ENCODE data around the gene EIF4E2. TPM values are rescaled to one million over a fixed set of nuclear protein-coding genes. Genes with fewer than 3 reads are reported as not detected.

Gene EIF4E2
- total and polyA plus RNA-seq, 2 of the 13 experiments (the other 11 are each of a cell fraction or from before 2014, with no cell fraction given), result 25.0 to 101 TPM

GRCh38 chr2:232534940-232535651 lies 15.4 kb upstream of the EIF4E2 start:
- whole genome bisulfite sequencing (ENCODE audit: low lambda C conversion rate), result 13% methylated on average over 10 of the region's 14 CpGs
- Histone ChIP-seq H3K27me3 (ENCODE audit: control insufficient read depth in 1 of 2, insufficient read depth in 2 of 2, low read length in 2 of 2) (peaks cover 7 to 34% of the 10 kb centered on the region in 2 experiments; a peak in 4 of 5 replicates), H3K9ac (ENCODE audit: insufficient read depth, low read depth, low read length) (no peak overlapping the region), H3K4me2 (ENCODE audit: low read depth, low read length) (peak overlapping the region; percentile 6; the same call in 1 of the 2 replicates), H3K4me1 (ENCODE audit: insufficient read depth, low read length) (0 out of 2 replicates have a peak, but pooled peaks cover 6% of the 10 kb centered on the region), H3K36me3 (replicated peaks in 1 of 2; ENCODE audit: control insufficient read depth in 1 of 2, insufficient read depth in 2 of 2, low read length in 2 of 2) (no peaks in the 10 kb centered on the region), H3K79me2 (ENCODE audit: insufficient read depth, low read length) (no peaks in the 10 kb centered on the region), H3K4me3 (replicated peaks in 1 of 3; ENCODE audit: insufficient read depth in 1 of 3, low read depth in 2 of 3, low read length in 3 of 3) (no peak overlapping the region; a peak in 1 of 6 replicates), H3K9me3 (ENCODE audit: low read length) (peaks cover 7% of the 10 kb centered on the region), H2AFZ (ENCODE audit: low read length) (no peak overlapping the region), H3K27ac (ENCODE audit: extremely low read length, insufficient read depth, low read length) (no peak overlapping the region), H4K20me1 (ENCODE audit: insufficient read depth, low read length) (no peaks in the 10 kb centered on the region)
- ATAC-seq (peak; percentile 17), FAIRE-seq (no peak), DNase-seq (ENCODE audit: low spot score) (no peak)
- CTCF ChIA-PET (ENCODE audit: low intra/inter-chr PET ratio, low total read pairs), result no interaction called here
- TF ChIP-seq ZNF563 (CRISPR knock-in tag; IDR thresholded peaks at IDR 0.05), result 0 out of 2 replicates have a peak, but pooled peaks have one; percentile 37
- TF ChIP-seq ZSCAN20 (CRISPR knock-in tag; IDR thresholded peaks at IDR 0.05; ENCODE audit: borderline replicate concordance), result no peak
- no TSS peak for BruUV-seq (replicated peaks)
- POLR2A ChIA-PET, result no interaction called here
- in situ Hi-C loops (cut with HindIII; ENCODE audit: extremely low pct_ligation_motif_present, low pct_unique_long_range_greater_than_20kb) (no loop called here), intact Hi-C loops (cut with micrococcal nuclease; ENCODE audit: unreplicated experiment) (no loop called here)

DNA sequence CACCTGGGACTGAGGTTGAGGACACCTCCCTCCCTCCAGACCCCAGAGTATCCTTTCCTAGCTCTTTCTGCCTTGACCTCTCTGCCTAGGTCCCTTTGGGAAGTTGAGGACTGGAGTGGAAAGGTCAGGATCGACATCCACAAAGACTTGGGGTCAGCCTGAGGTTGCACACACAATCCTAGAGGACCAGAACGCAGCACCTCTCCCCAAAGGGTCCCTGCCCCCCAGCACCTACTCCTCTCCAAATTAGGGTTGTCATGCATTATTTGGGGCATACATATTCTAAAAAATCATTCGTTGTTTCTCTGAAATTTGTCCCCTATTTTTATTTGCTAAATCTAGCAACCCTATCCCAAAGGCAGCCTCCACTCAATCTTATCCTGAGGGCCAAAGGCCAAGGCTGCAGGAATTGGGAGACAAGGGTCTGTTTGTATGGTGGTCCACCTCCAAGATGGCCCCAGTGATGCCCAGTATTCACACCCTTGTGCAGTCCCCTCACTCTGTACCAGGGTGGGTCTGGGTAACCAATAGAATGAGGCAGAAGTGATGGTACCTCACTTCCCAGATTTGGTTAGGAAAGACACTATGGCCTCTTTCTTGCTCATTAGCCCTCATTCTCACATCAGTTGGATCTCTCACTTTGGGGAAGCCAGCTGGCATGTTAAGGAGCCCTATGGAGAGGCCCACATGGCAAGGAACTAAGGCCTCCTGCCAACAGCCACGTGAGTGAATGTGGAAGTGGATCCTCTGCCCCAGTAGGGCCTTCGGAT lies 14.5 kb upstream of the EIF4E2 start:
- ChIA-PET POLR2A (no interaction called here), CTCF (ENCODE audit: low intra/inter-chr PET ratio, low total read pairs) (no interaction called here)
- Histone ChIP-seq H2AFZ (ENCODE audit: low read length) (no peak overlapping the region), H3K4me3 (replicated peaks in 1 of 3; ENCODE audit: insufficient read depth in 1 of 3, low read depth in 2 of 3, low read length in 3 of 3) (no peak overlapping the region), H3K9ac (ENCODE audit: insufficient read depth, low read depth, low read length) (no peak overlapping the region), H4K20me1 (ENCODE audit: insufficient read depth, low read length) (no peaks in the 10 kb centered on the region), H3K27me3 (ENCODE audit: control insufficient read depth in 1 of 2, insufficient read depth in 2 of 2, low read length in 2 of 2) (peaks cover 3 to 26% of the 10 kb centered on the region in 2 experiments; a peak in 3 of 5 replicates), H3K4me2 (ENCODE audit: low read depth, low read length) (no peak overlapping the region), H3K36me3 (replicated peaks in 1 of 2; ENCODE audit: control insufficient read depth in 1 of 2, insufficient read depth in 2 of 2, low read length in 2 of 2) (no peaks in the 10 kb centered on the region), H3K79me2 (ENCODE audit: insufficient read depth, low read length) (no peaks in the 10 kb centered on the region), H3K4me1 (ENCODE audit: insufficient read depth, low read length) (0 out of 2 replicates have a peak, but pooled peaks cover 6% of the 10 kb centered on the region), H3K27ac (ENCODE audit: extremely low read length, insufficient read depth, low read length) (no peak overlapping the region), H3K9me3 (ENCODE audit: low read length) (peaks cover 7% of the 10 kb centered on the region)
- DNase-seq (ENCODE audit: low spot score), result no peak
- 19% methylated on average over 4 of the region's 5 CpGs for WGBS (ENCODE audit: low lambda C conversion rate)
- TF ChIP-seq ZFP37 (CRISPR knock-in tag; IDR thresholded peaks at IDR 0.05; ENCODE audit: borderline replicate concordance), result no peak
- TF ChIP-seq, protein P1, sequence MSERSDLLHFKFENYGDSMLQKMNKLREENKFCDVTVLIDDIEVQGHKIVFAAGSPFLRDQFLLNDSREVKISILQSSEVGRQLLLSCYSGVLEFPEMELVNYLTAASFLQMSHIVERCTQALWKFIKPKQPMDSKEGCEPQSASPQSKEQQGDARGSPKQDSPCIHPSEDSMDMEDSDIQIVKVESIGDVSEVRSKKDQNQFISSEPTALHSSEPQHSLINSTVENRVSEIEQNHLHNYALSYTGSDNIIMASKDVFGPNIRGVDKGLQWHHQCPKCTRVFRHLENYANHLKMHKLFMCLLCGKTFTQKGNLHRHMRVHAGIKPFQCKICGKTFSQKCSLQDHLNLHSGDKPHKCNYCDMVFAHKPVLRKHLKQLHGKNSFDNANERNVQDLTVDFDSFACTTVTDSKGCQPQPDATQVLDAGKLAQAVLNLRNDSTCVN (CRISPR knock-in tag; IDR thresholded peaks at IDR 0.05; ENCODE audit: borderline replicate concordance), result no peak
- no peak for TF ChIP-seq RELA (CRISPR knock-in tag; IDR thresholded peaks at IDR 0.05)
- no peak for TF ChIP-seq DR1 (CRISPR knock-in tag; IDR thresholded peaks at IDR 0.05)
- no peak for TF ChIP-seq KLF13 (CRISPR knock-in tag; IDR thresholded peaks at IDR 0.05)
- TF ChIP-seq, protein P2, sequence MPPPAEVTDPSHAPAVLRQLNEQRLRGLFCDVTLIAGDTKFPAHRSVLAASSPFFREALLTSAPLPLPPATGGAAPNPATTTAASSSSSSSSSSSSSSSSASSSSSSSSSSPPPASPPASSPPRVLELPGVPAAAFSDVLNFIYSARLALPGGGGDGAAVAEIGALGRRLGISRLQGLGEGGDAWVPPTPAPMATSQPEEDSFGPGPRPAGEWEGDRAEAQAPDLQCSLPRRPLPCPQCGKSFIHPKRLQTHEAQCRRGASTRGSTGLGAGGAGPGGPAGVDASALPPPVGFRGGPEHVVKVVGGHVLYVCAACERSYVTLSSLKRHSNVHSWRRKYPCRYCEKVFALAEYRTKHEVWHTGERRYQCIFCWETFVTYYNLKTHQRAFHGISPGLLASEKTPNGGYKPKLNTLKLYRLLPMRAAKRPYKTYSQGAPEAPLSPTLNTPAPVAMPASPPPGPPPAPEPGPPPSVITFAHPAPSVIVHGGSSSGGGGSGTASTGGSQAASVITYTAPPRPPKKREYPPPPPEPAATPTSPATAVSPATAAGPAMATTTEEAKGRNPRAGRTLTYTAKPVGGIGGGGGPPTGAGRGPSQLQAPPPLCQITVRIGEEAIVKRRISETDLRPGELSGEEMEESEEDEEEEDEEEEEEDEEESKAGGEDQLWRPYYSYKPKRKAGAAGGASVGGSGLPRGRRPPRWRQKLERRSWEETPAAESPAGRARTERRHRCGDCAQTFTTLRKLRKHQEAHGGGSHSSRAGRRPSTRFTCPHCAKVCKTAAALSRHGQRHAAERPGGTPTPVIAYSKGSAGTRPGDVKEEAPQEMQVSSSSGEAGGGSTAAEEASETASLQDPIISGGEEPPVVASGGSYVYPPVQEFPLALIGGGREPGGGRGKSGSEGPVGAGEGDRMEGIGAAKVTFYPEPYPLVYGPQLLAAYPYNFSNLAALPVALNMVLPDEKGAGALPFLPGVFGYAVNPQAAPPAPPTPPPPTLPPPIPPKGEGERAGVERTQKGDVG (CRISPR knock-in tag; IDR thresholded peaks at IDR 0.05; ENCODE audit: borderline replicate concordance), result no peak
- no peak for TF ChIP-seq ZNF282 (IDR thresholded peaks at IDR 0.05; ENCODE audit: partially characterized antibody)
- no peak for TF ChIP-seq CBX5 (CRISPR knock-in tag; IDR thresholded peaks at IDR 0.05; ENCODE audit: borderline replicate concordance)
- no peak for ATAC-seq
- intact Hi-C loops (cut with micrococcal nuclease; ENCODE audit: unreplicated experiment), result no loop called here
- in situ Hi-C loops (cut with HindIII; ENCODE audit: extremely low pct_ligation_motif_present, low pct_unique_long_range_greater_than_20kb), result no loop called here
- no TSS peak for BruUV-seq (replicated peaks)
- FAIRE-seq, result no peak

Measured in HepG2 (cell line).